WTC11 (cell line): ENCODE data around the gene PSD2.

Experiments used
- ATF3 ChIP-seq: sonication (generic); formaldehyde crosslinking; conservative IDR thresholded peaks from 2 replicates; pipeline ENCODE4 v1.8.1; 2022; ENCODE audit warnings: mild to moderate bottlenecking, missing genetic modification reagents
- ATF6 ChIP-seq: sonication (generic); formaldehyde crosslinking; IDR thresholded peaks from 2 replicates; pipeline ENCODE4 v1.8.1; 2023; ENCODE audit warnings: mild to moderate bottlenecking, missing genetic modification reagents
- CTCF ChIP-seq: fragments of 200-600 bp; IDR thresholded peaks from 2 replicates; pipeline ENCODE4 v1.8.0; 2022; ENCODE audit warnings: antibody characterized with exemption
- E2F5 ChIP-seq: sonication (generic); formaldehyde crosslinking; IDR thresholded peaks from 2 replicates; pipeline ENCODE4 v1.8.1; 2022; ENCODE audit warnings: mild to moderate bottlenecking, moderate library complexity, missing genetic modification reagents
- ETV6 ChIP-seq: sonication (generic); formaldehyde crosslinking; IDR thresholded peaks from 2 replicates; pipeline ENCODE4 v1.8.1; 2022; ENCODE audit warnings: mild to moderate bottlenecking, missing genetic modification reagents
- IRF1 ChIP-seq: sonication (generic); formaldehyde crosslinking; IDR thresholded peaks from 2 replicates; pipeline ENCODE4 v1.8.0; 2023; ENCODE audit warnings: missing genetic modification reagents
- MLX ChIP-seq: sonication (generic); formaldehyde crosslinking; IDR thresholded peaks from 2 replicates; pipeline ENCODE4 v1.8.1; 2023; ENCODE audit warnings: mild to moderate bottlenecking, missing genetic modification reagents, moderate library complexity
- SOX15 ChIP-seq: fragments of 250-450 bp; sonication (Bioruptor Pico); IDR thresholded peaks from 2 replicates; pipeline ENCODE4 v1.9.0; 2021; ENCODE audit warnings: mild to moderate bottlenecking
- ZMAT4 ChIP-seq: fragments of 250-450 bp; sonication (Bioruptor Pico); IDR thresholded peaks from 2 replicates; pipeline ENCODE4 v1.9.0; 2021; ENCODE audit warnings: mild to moderate bottlenecking

GRCh38 chr5:139763280-139763929 lies 32.2 kb upstream of the PSD2 start:
- TF ChIP-seq ZMAT4 (CRISPR knock-in tag) (no peak), MLX (CRISPR knock-in tag) (no peak), IRF1 (CRISPR knock-in tag) (no peak), E2F5 (no peak), ETV6 (no peak), CTCF (no peak), ATF3 (CRISPR knock-in tag) (no peak), SOX15 (no peak), ATF6 (CRISPR knock-in tag) (no peak)
